ENCODE measurements around the gene INAVA. TPM values are rescaled to one million over a fixed set of nuclear protein-coding genes. Genes with fewer than 3 reads are reported as not detected.

Gene INAVA
- total and polyA plus RNA-seq, 10 of the 15 experiments (the other 5 are each of a cell fraction or from before 2014, with no cell fraction given): 3.6 to 15.4 (median 9.5) TPM

DNA sequence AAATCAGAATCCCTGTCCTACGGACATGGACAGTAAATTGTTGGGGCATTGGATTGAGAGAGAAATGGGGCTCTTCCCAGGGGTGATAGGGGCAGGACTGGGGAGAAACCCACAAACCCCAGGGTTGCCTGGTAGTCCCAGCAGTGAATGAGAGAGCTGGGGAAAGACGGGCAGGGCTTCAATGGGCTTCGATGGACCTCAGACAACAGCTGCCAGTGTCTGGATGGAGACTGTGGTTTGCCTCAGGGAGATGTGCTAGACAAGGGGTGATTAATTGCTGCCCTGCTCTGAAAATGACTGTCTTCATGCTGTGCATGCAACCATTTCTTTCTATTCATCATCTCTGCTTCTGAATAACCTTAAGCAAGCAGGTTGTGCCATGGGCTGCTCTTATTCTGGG is 14.5 kb upstream of the INAVA start (continued):
- TF ChIP-seq, protein P1, sequence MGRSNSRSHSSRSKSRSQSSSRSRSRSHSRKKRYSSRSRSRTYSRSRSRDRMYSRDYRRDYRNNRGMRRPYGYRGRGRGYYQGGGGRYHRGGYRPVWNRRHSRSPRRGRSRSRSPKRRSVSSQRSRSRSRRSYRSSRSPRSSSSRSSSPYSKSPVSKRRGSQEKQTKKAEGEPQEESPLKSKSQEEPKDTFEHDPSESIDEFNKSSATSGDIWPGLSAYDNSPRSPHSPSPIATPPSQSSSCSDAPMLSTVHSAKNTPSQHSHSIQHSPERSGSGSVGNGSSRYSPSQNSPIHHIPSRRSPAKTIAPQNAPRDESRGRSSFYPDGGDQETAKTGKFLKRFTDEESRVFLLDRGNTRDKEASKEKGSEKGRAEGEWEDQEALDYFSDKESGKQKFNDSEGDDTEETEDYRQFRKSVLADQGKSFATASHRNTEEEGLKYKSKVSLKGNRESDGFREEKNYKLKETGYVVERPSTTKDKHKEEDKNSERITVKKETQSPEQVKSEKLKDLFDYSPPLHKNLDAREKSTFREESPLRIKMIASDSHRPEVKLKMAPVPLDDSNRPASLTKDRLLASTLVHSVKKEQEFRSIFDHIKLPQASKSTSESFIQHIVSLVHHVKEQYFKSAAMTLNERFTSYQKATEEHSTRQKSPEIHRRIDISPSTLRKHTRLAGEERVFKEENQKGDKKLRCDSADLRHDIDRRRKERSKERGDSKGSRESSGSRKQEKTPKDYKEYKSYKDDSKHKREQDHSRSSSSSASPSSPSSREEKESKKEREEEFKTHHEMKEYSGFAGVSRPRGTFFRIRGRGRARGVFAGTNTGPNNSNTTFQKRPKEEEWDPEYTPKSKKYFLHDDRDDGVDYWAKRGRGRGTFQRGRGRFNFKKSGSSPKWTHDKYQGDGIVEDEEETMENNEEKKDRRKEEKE (IDR thresholded peaks at IDR 0.05): no peak
- TF ChIP-seq CEBPB (IDR thresholded peaks at IDR 0.05; ENCODE audit: borderline replicate concordance in 1 of 2, low read depth in 2 of 2, low read length in 2 of 2) (no peak), BACH1 (IDR thresholded peaks at IDR 0.05; ENCODE audit: borderline replicate concordance) (peak; percentile 60; the same call in 1 of the 2 replicates), BRCA1 (IDR thresholded peaks at IDR 0.05; ENCODE audit: low read depth, low read length) (no peak), SREBF1 (IDR thresholded peaks at IDR 0.05; ENCODE audit: low read length) (no peak), NFIC (IDR thresholded peaks at IDR 0.05; ENCODE audit: low read depth, low read length) (peak; percentile 71; the same call in 1 of the 2 replicates), MTA3 (IDR thresholded peaks at IDR 0.05; ENCODE audit: borderline replicate concordance, low read length) (0 out of 2 replicates have a peak, but pooled peaks have one; percentile 60), ZNF622 (IDR thresholded peaks at IDR 0.05) (no peak), TCF7 (IDR thresholded peaks at IDR 0.05; ENCODE audit: borderline replicate concordance) (no peak), GATAD2B (conservative IDR thresholded peaks at IDR 0.05; ENCODE audit: low read depth) (peak; percentile 75; the same call in 1 of the 2 replicates), JUNB (IDR thresholded peaks at IDR 0.05) (peak; percentile 98), TCF12 (IDR thresholded peaks at IDR 0.05; ENCODE audit: low read depth, low read length) (peak; percentile 98), EP300 (IDR thresholded peaks at IDR 0.05; ENCODE audit: borderline replicate concordance in 1 of 2, control insufficient read depth in 1 of 2, low read depth in 2 of 2, low read length in 2 of 2) (peak; percentile 93 to 95), KLF5 (IDR thresholded peaks at IDR 0.05; ENCODE audit: partially characterized antibody) (no peak), SMAD1 (IDR thresholded peaks at IDR 0.05; ENCODE audit: low read depth, partially characterized antibody) (no peak), SUZ12 (IDR thresholded peaks at IDR 0.05; ENCODE audit: unreplicated experiment) (no peak), POLR2AphosphoS2 (IDR thresholded peaks at IDR 0.05; ENCODE audit: low read depth, low read length) (no peak), ZNF274 (IDR thresholded peaks at IDR 0.05; ENCODE audit: insufficient read depth, insufficient read length) (no peak), RFX5 (IDR thresholded peaks at IDR 0.05; ENCODE audit: low read depth, low read length) (no peak), ZNF384 (IDR thresholded peaks at IDR 0.05; ENCODE audit: borderline replicate concordance, low read depth, low read length) (no peak), CHD2 (IDR thresholded peaks at IDR 0.05; ENCODE audit: borderline replicate concordance, low read depth, low read length) (peak; percentile 66; the same call in 1 of the 2 replicates)
- TF ChIP-seq, protein P2, sequence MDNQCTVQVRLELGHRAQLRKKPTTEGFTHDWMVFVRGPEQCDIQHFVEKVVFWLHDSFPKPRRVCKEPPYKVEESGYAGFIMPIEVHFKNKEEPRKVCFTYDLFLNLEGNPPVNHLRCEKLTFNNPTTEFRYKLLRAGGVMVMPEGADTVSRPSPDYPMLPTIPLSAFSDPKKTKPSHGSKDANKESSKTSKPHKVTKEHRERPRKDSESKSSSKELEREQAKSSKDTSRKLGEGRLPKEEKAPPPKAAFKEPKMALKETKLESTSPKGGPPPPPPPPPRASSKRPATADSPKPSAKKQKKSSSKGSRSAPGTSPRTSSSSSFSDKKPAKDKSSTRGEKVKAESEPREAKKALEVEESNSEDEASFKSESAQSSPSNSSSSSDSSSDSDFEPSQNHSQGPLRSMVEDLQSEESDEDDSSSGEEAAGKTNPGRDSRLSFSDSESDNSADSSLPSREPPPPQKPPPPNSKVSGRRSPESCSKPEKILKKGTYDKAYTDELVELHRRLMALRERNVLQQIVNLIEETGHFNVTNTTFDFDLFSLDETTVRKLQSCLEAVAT (IDR thresholded peaks at IDR 0.05): peak; percentile 86; the same call in 1 of the 2 replicates
- TF ChIP-seq, protein P3, sequence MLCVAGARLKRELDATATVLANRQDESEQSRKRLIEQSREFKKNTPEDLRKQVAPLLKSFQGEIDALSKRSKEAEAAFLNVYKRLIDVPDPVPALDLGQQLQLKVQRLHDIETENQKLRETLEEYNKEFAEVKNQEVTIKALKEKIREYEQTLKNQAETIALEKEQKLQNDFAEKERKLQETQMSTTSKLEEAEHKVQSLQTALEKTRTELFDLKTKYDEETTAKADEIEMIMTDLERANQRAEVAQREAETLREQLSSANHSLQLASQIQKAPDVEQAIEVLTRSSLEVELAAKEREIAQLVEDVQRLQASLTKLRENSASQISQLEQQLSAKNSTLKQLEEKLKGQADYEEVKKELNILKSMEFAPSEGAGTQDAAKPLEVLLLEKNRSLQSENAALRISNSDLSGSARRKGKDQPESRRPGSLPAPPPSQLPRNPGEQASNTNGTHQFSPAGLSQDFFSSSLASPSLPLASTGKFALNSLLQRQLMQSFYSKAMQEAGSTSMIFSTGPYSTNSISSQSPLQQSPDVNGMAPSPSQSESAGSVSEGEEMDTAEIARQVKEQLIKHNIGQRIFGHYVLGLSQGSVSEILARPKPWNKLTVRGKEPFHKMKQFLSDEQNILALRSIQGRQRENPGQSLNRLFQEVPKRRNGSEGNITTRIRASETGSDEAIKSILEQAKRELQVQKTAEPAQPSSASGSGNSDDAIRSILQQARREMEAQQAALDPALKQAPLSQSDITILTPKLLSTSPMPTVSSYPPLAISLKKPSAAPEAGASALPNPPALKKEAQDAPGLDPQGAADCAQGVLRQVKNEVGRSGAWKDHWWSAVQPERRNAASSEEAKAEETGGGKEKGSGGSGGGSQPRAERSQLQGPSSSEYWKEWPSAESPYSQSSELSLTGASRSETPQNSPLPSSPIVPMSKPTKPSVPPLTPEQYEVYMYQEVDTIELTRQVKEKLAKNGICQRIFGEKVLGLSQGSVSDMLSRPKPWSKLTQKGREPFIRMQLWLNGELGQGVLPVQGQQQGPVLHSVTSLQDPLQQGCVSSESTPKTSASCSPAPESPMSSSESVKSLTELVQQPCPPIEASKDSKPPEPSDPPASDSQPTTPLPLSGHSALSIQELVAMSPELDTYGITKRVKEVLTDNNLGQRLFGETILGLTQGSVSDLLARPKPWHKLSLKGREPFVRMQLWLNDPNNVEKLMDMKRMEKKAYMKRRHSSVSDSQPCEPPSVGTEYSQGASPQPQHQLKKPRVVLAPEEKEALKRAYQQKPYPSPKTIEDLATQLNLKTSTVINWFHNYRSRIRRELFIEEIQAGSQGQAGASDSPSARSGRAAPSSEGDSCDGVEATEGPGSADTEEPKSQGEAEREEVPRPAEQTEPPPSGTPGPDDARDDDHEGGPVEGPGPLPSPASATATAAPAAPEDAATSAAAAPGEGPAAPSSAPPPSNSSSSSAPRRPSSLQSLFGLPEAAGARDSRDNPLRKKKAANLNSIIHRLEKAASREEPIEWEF (IDR thresholded peaks at IDR 0.05; ENCODE audit: insufficient replicate concordance, low read depth, low read length): no peak

Data from GM12878 (cell line).